ENCODE measurements around the gene ARID1B.

GRCh38 chr6:156851454-156851921 lies 74.3 kb downstream of the ARID1B start:
- TF ChIP-seq ZBTB21 (CRISPR knock-in tag; IDR thresholded peaks at IDR 0.05; ENCODE audit: borderline replicate concordance) (no peak), ZBTB43 (CRISPR knock-in tag; IDR thresholded peaks at IDR 0.05) (no peak), ZNF121 (CRISPR knock-in tag; IDR thresholded peaks at IDR 0.05) (no peak)
- TF ChIP-seq, protein P1, sequence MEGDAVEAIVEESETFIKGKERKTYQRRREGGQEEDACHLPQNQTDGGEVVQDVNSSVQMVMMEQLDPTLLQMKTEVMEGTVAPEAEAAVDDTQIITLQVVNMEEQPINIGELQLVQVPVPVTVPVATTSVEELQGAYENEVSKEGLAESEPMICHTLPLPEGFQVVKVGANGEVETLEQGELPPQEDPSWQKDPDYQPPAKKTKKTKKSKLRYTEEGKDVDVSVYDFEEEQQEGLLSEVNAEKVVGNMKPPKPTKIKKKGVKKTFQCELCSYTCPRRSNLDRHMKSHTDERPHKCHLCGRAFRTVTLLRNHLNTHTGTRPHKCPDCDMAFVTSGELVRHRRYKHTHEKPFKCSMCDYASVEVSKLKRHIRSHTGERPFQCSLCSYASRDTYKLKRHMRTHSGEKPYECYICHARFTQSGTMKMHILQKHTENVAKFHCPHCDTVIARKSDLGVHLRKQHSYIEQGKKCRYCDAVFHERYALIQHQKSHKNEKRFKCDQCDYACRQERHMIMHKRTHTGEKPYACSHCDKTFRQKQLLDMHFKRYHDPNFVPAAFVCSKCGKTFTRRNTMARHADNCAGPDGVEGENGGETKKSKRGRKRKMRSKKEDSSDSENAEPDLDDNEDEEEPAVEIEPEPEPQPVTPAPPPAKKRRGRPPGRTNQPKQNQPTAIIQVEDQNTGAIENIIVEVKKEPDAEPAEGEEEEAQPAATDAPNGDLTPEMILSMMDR (IDR thresholded peaks at IDR 0.05): no peak
- TF ChIP-seq, protein P2, sequence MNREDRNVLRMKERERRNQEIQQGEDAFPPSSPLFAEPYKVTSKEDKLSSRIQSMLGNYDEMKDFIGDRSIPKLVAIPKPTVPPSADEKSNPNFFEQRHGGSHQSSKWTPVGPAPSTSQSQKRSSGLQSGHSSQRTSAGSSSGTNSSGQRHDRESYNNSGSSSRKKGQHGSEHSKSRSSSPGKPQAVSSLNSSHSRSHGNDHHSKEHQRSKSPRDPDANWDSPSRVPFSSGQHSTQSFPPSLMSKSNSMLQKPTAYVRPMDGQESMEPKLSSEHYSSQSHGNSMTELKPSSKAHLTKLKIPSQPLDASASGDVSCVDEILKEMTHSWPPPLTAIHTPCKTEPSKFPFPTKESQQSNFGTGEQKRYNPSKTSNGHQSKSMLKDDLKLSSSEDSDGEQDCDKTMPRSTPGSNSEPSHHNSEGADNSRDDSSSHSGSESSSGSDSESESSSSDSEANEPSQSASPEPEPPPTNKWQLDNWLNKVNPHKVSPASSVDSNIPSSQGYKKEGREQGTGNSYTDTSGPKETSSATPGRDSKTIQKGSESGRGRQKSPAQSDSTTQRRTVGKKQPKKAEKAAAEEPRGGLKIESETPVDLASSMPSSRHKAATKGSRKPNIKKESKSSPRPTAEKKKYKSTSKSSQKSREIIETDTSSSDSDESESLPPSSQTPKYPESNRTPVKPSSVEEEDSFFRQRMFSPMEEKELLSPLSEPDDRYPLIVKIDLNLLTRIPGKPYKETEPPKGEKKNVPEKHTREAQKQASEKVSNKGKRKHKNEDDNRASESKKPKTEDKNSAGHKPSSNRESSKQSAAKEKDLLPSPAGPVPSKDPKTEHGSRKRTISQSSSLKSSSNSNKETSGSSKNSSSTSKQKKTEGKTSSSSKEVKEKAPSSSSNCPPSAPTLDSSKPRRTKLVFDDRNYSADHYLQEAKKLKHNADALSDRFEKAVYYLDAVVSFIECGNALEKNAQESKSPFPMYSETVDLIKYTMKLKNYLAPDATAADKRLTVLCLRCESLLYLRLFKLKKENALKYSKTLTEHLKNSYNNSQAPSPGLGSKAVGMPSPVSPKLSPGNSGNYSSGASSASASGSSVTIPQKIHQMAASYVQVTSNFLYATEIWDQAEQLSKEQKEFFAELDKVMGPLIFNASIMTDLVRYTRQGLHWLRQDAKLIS (CRISPR knock-in tag; IDR thresholded peaks at IDR 0.05; ENCODE audit: borderline replicate concordance): no peak
- TF ChIP-seq, protein P3, sequence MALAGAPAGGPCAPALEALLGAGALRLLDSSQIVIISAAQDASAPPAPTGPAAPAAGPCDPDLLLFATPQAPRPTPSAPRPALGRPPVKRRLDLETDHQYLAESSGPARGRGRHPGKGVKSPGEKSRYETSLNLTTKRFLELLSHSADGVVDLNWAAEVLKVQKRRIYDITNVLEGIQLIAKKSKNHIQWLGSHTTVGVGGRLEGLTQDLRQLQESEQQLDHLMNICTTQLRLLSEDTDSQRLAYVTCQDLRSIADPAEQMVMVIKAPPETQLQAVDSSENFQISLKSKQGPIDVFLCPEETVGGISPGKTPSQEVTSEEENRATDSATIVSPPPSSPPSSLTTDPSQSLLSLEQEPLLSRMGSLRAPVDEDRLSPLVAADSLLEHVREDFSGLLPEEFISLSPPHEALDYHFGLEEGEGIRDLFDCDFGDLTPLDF (CRISPR knock-in tag; IDR thresholded peaks at IDR 0.05): no peak
